Activated CD4-positive, alpha-beta T cell treated with anti-CD3 and anti-CD28 coated beads, Interleukin-2, amount 50 U/mL, for 1 hour (primary cell): Measurements from ENCODE around the gene SLCO2B1.

Experiments used
- DNase-seq: peaks from one replicate; pipeline ENCODE4 v3.0.0-alpha.2; 2020

The SLCO2B1 gene

GRCh38 chr11:75229466-75229865, 78.6 kb downstream of the SLCO2B1 start:
- DNase-seq: no peak

GRCh38 chr11:75230621-75231020, 79.7 kb downstream of the SLCO2B1 start:
- DNase-seq: no peak

DNA sequence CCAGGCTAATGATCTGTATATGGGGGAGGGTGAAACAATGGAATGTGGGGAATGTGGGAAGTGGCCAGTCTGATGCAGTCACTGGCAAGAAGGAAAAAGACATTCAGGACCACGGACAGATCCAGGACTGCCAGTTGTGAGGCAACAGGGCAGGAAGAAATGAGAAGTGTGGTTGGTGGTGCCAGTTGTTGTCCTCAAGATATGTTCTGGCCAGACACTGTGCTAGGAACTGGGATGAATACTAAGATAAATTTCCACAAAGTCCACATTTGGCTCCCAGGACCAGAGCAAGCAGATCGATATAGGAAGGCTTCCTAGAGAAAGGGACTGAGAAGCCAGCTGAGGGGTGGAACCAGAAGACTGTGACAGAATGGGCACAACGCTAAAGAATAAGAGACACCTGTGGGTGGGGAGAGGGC, 82.9 kb downstream of the SLCO2B1 start:
- DNase-seq: peak; percentile 9

DNA sequence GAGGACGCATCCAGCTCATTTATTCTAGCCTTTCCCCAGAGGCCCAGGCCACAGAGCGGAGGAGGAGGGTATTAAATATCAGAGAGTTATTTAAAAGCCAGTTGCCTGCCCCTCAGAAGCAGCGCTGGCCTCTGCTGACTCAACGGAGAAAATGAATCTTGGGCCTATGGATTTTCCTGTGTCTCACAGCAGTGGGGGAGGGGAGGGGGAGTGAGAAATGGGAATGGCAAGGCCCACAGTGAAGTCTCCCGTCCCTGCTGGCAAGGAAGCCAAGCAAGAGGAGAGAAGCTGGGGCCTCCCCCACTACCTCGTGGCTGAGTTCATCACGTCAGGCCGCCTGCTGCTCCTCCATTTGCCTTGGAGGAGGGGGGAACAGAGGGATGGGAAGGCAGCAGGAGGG, 85.2 kb downstream of the SLCO2B1 start:
- DNase-seq: no peak

DNA sequence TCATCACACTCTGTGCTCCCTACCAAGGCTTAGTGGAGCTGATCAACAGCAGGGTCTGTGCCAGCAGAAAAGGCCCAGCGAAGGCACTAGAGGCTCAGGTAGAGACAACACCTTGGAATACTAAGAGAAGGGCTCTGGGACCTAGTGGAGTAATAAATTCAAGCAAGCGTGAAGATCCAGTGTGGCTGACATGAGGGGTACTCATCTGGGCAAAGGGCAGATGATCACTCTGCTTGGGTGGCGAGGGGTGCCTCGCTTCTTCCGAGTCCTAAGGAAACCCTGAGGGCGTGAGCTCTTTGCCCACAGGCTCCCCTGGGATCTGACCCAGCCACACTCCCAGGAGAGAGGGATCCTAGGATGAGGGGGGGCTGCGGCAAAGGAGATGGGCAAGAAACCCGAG, 86.1 kb downstream of the SLCO2B1 start:
- DNase-seq: no peak

DNA sequence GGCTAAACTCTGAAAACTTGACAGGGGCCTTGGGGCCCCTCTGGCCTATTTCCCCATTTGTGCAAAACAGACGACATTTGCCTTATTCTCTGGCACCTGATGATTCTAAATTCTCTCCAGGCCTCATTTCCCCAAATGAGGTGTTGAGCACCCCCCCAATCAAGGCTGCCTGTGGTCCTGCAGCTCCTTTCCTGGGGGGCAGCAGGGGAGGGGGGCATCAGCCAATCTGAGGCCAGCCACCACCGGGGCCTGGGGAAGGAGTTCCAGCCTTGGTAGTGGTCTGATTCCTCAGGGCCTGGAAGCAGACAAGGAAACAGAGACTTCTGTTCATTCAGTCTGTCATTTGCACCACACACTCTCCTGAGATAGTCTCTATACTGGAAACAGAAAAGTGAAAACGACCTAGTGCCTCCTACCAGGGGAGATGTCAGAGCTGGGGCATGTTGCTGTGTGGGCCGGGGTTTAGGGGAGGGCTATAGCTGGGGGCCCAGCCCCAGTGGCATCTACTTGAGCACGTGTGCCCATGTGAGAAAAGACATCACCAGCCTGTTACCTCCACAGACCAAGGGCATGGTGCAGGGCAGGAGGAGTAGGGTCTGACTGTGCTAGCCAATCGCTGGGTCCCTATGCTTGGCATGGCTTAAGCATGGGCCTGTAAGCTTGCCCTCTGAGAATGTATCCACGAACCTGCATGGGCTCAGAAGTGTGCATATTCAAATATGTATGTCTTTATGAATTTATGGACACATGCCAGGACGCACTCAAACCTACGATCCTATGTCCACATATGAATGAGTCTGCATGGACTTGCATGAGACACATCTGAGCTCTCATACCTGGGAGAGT, 87.9 kb downstream of the SLCO2B1 start:
- no peak for DNase-seq

DNA sequence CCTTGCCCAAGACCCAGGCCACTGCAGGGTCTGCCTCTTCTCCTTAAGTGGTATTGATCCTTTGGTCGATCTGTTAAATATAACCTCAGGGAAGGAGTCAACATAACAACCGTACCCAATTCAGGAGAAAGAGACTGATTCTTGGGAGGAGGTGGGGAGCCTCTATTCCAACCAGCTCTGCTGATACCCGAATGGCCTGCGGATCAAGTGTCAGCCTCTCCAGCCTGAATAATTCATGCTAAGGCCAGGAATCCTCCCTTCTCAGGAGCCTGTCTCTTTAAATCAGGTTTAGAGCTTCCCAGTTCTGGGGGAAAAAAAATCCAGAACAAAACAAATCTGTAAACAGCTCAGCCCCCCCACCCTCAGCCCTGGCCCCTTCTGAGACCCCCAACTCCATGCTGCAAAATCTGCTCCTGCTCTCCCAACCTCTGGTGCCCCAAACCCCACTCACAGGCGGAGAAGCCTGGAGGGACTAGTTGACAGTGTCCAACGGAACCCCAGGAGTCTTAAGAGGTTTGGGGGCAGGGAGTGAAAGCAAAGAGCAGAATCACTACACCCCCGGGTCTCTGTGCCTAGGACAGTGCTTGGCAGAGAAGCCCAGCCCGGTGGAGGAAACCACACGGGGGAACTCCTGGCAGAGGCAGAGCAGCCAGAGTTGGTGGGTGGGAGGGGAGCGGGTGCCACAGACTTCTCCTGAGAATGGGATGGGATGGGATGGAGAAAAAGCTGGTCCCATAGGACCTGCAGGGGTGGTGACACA, 88.8 kb downstream of the SLCO2B1 start:
- no peak for DNase-seq

GRCh38 chr11:75240311-75241035, 89.6 kb downstream of the SLCO2B1 start, which contains the start of gene TPBGL:
Gene TPBGL, plus strand, starts transcription at chr11:75240774. Its CDS starts 276 bp downstream, at chr11:75241050.
- no peak for DNase-seq

GRCh38 chr11:75241036-75241905, 90.4 kb downstream of the SLCO2B1 start:
- peak; percentile 85 for DNase-seq

DNA sequence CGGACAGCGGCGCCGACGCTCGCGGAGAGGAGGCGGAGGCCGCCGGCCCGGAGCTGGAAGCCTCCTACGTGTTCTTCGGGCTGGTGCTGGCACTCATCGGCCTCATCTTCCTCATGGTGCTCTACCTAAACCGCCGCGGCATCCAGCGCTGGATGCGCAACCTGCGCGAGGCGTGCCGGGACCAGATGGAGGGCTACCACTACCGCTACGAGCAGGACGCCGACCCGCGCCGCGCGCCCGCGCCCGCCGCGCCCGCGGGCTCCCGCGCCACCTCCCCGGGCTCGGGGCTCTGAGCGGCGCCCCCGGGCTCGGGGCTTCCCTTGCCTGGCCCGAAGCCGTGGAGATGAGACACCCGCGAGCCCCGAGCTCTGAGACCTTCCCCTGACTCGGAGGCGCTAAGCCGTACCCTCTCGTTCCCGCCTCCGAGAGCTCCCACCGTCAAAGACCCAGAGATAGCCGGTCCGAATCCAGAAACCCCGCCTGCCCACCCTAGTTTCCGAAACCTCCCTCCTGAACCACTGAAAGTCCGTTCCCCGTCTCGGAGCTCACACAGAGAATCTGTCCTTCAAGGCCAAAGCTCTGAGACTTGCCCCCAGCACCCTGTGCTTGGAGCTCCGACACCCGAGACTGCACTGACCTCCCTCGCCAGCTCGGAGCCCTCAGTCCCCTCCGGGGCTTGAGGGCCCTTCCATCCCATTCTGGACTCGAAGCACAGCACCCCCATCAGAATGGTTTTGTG, 91.2 kb downstream of the SLCO2B1 start:
- no peak for DNase-seq

DNA sequence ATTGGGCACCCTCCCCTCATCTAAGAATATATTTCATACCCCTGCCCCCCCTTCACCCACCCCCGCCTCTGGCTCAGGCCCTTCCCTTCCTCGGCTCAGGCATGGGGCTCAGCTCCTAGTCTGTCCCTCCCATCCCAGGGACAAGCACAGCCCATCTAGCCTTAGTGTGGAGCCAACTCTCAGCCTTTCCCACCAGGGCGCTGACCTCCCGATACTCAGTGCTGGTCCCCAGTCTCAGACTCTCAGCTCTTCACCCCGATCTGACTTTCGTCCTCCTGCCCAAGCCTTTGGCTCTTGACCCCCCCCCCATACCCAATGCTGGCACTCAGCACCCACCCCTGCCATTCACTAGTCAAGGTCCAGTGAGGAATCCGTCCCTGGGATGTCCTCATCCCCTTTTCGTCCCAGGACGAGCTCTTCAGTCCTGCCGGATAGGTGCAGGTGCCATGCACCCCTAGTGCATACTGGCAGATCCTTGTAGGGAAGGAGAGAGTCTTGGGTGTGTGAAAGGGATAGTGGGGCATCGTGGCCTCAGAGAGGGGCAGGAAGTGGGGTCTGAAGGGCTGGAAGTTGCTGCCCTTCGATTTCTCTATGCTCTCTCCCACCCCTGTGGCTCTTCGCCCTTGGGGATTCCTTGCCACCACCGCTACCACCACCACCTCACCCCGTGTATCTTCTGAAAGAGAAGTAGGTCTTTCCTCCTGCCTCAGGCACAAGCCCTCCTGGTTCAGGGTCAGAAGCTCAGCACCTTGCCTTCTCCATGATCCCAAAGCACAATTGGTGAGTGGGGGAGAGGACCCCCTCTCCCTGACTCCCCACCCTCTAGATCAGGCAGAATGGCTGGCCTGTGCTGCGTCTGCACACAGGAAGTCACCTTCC, 92.1 kb downstream of the SLCO2B1 start:
- DNase-seq: no peak

DNA sequence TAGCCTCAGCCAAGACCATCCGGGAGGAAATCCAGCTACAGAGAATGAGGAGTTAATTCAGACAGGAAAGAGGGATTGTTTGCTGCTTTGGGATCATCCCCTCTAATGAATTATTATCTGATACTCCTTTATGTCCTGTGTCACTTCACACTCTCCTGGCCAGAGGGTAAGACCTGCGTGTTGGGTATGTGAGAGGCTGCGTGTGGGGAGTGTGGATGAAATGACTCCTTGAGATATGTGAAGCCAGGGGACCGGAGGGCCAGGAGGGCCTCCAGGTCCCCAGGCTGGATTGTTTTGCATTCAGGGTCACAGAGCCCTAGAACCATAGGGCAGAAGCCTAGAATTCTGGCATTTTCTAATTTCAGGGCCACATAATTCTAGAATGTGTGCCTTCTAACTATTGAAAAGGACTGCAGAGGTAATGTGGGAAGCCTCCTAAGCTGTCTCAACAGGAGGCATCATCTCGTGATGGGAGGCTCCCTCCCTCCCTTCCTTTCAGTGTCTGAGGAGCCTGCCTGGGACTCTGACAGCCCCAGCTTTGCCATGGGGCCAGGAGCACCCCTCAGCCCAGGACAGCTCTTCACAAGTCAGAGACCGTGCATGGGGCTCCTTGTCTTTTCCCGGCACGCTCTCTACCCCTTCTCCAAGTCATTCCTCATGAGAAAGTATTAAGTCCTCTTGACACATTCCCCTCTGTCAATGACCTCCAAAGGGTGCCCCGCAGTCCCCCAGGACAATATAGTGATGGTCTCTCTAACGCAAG, 93.3 kb downstream of the SLCO2B1 start:
- DNase-seq: no peak

DNA sequence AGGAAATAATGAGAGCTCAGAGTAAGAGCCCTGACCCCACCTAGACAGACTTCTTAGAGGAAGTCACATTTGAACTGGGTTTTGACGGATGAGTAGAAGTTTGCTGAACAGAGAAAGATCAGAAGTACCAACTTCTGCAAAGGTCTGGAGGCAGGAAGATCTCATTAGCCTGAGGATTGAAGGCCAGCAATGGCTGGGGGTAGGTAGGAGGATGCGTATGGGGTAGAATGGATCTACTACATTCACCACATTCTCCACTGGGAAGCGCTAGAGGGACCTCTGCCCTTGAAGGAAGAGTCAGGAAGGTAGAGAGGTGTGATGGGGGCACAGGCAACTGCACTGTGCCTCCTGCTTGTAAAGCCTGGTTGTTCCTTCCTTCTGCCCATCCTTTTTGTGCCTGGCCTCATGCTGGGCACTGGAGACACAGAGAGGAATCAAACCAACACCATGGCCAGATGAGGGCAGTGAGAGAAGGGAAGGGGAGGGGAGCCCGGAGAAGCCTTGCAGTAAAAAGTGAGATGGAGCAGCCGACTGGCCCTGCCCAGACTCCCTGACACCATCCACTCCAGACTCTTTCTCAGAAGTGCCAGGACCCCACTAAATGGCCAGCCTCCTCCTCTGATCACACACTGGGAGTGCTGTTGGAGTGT, 94.6 kb downstream of the SLCO2B1 start:
- DNase-seq: no peak

GRCh38 chr11:75246006-75246670, 95.2 kb downstream of the SLCO2B1 start:
- no peak for DNase-seq

DNA sequence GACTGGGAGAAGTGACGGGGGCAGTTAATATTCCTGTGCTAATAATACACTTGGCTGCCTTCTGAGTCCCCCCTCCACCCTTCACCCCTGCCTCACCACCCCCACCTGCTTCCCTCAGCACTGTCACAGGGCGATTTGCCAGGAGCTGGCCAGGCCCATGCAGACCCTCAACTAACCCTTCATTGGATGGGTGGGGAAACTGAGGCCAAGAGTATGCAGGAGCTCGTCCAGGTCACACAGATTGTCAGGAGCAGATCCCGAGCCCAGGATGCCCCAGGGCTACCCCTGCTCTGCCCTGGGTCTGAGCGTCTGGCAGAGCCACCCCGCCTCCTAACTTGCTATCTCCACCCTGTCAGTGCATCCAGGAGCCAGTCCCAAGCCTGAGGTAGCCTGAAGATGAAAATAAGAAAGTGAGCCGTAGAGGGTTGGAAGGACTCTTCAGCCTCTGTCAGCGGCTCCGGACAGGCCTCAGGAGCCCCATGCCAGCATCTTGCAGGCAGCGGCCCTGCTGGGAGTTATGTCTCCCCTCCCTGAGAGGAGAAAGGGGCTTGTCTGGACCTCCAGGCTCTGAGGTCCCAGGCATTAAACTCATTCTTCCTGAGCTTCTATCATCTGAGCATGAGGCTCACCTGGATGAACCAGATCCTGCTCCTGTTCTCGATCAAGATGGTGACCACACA, 95.9 kb downstream of the SLCO2B1 start:
- DNase-seq: no peak

DNA sequence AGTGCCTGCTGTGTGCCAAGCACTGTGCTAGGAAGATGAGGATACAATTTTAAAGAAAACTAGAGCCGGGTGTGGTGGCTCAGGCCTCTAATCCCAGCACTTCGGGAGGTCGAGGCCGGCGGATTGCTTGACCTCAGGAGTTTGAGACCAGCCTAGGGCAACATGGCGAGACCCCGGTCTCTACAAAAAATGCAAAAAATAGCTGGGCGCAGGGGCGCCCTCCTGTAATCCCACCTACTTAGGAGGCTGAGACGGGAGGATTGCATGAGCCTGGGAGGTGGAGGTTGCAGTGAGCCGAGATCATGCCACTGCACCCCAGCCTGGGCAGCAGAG, 98.0 kb downstream of the SLCO2B1 start:
- no peak for DNase-seq

- no peak for DNase-seq
These were observed 98.8 kb downstream of the SLCO2B1 start for GRCh38 chr11:75249704-75250103.

- no peak for DNase-seq
These were observed 103.4 kb downstream of the SLCO2B1 start for GRCh38 chr11:75254326-75254725.
